GM20000 (cell line): Measurements from ENCODE around the gene SEMA4A.

ENCODE experiments used
- DNase-seq: peaks from one replicate; pipeline ENCODE4 v3.0.0; 2012; ENCODE audit warnings: low spot score
- CTCF ChIP-seq: IDR thresholded peaks from 2 replicates; pipeline ENCODE4 v1.5.1; 2012; ENCODE audit warnings: mild to moderate bottlenecking, control low read depth; ENCODE audit errors: extremely low read depth, missing control alignments

The SEMA4A gene

GRCh38 chr1:156110252-156110651 lies 43.1 kb upstream of the SEMA4A start:
- no peak for DNase-seq
- TF ChIP-seq CTCF = no peak

GRCh38 chr1:156111355-156111962 lies 41.9 kb upstream of the SEMA4A start:
- DNase-seq = no peak
- no peak for TF ChIP-seq CTCF

GRCh38 chr1:156112276-156113137 lies 40.9 kb upstream of the SEMA4A start:
- TF ChIP-seq CTCF = no peak
- DNase-seq = no peak

GRCh38 chr1:156113282-156113950 lies 40.0 kb upstream of the SEMA4A start:
- no peak for TF ChIP-seq CTCF
- no peak for DNase-seq

- no peak for TF ChIP-seq CTCF
- peak; percentile 86 for DNase-seq
These were observed 39.1 kb upstream of the SEMA4A start, which contains the start of gene LMNA for GRCh38 chr1:156114101-156114918. TSS of gene LMNA (plus strand) at chr1:156114711. CDS start at chr1:156114919, 208 bp downstream.

GRCh38 chr1:156114919-156115513 lies 38.4 kb upstream of the SEMA4A start:
- peak; percentile 53 for DNase-seq
- no peak for TF ChIP-seq CTCF
